ENCODE results near the gene OGFR.

Gene OGFR

DNA sequence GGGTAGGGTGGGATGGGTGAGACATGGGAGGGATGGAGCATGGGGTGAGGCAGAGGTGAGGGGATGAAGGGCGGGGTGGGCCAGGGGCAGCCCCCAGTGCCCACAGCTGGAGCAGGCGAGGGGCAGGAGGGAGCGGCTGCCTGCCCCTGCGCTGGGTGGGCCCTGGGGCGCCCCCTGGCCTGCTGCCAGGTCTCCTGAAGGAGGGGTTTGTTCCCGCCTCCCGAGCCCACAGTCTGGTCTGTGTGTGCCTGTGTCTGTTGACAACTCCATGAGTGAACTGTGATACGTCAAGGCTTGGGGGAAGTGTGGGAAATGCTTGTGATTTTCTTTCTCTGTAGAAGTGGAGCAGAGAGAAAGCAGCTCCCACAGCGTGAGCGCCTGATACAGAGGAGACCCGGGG, 19.2 kb upstream of the OGFR start:
- DNase-seq, result no peak

- DNase-seq, result no peak
These were observed 18.5 kb upstream of the OGFR start for GRCh38 chr20:62786157-62786556.

- no peak for DNase-seq
These were observed 17.3 kb upstream of the OGFR start for GRCh38 chr20:62787321-62787720.

GRCh38 chr20:62787866-62788265, 16.8 kb upstream of the OGFR start:
- DNase-seq, result no peak

GRCh38 chr20:62788607-62789006, 16.0 kb upstream of the OGFR start:
- no peak for DNase-seq

DNA sequence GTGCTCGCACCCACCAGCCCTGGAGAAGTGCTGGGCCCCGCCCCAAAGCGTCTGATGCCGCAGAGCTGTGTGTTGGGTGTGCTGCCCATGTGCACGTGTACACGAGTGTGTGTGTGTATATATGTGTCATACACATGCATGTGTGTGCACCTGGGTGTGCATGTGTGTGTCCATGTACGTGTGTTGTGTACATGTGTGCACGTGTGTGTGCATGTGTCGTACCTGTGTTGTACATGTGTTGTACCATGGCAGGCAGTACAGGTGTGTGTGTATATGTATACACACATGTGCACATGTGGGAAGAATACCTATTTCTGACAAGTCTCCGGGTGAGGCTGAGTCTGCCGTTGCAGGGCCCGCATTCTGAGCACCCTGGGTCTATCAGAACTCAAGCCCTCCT, 14.6 kb upstream of the OGFR start:
- DNase-seq, result no peak

DNA sequence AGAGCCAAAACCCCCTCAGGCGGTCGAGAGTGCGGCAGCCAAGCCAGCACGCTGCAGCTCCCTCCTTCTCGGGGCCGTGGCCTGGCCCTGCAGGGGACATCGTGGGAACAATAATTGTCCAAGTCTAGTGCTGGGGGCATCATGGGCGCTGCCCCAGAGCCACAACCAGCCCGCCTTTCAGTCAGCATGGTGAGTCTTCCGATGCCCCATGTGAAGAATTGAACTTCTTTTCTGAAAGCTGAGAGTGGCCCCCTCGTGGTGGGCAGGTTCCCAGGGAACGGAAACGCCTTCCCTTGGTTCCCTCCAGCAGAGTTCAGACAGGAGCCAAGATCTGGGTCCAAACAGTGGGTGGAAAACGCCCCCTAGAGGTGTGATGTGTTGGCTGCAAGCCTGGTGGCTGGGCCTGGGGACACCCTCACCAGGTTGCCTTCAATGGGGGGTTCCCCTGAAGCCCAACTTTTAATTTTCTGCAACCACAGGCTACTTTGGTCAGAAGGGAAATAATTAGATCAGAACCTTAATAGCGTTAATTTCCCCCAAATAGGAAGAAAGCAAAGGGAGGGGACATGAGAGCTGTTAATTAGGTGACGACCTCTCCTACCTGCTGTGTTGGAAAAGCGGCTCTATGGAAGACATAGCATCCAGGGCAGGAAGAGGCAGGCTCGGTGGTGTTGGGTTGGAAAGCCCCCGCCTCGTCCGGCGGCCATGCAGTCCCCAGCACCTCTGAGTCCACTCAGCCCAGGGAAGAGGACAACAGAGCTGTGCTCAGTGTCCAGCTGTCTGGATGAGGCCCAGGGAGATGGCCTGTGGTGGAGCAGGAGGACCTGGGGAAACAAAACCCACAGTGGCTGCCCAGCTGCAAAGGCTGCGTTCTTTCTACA, 13.1 kb upstream of the OGFR start:
- DNase-seq, result peak; percentile 85

DNA sequence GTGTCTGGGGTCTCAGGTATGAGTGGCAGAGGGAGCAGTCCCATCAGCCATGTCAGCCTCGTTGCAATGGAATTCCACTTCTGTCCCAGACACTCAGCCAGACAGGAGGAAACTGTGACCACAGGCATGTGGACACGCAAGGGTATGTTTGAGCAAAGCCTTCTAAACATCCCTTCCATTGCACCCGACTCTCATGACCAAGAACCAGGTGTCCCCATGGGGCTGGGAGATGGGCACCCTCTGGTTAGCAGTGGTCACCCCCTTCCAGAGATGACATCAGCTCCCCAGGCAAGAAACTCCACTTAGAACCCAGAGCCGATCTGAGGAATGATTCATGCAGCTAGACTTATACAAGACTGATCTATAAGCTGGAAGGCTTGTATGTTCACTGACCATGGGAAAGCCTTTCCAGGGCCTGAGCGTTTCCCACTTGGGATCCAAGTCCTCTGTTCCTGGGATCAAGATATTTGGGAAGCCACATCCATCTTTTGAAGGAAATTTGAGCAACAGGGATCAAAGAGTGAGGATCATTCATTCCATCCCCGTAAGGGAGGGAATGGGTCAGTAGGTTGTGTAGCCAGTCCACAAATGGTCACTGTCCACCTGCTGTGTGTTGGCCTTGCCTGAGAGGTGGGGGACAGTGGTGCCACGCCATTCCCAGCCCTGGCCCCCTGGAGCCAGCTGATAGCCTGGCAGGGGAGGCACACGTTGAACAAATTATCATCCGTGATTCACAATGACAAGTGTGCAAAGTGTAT, 12.3 kb upstream of the OGFR start:
- DNase-seq, result peak; percentile 45

GRCh38 chr20:62792940-62793756, 11.5 kb upstream of the OGFR start:
- no peak for DNase-seq

GRCh38 chr20:62793757-62794006, 11.0 kb upstream of the OGFR start:
- no peak for DNase-seq

- DNase-seq, result peak; percentile 94
These were observed 10.5 kb upstream of the OGFR start for GRCh38 chr20:62794007-62794724.

DNA sequence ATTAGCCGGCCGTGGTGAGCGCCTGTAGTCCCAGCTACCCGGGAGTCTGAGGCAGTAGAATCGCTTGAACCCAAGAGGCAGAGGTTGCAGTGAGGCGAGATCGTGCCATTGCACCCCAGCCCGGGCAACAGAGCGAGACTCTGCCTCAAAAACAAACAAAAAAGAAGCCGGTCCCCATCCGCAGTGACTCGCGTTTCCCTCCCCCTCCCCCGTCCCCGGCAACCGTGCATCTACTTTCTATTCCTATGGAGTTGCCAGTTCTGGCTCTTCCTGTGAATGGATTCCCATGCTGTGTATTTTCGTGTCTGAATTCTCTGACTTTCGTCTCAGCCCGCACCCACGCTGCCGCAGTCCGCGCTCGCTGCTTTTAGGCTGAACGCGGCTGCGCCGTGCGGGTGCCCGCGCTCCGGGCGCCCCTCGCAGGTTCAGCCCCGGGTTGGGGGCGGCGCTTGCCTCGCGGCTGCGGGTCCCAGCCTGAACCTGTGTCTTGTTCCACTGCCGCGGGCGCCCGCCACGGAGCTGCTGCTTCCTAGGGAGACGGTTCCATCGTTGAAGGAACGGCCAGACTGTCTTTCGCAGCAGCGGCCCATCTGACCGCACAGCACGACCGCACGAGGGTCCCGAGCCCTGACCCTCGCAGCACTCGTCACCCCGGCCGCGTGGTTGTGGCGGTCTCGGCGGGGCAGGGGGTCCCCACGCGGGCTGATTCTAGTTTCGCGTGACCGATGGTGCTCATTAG, 9.4 kb upstream of the OGFR start:
- DNase-seq, result peak; percentile 31

GRCh38 chr20:62796699-62797491, 7.7 kb upstream of the OGFR start:
- DNase-seq, result no peak

DNA sequence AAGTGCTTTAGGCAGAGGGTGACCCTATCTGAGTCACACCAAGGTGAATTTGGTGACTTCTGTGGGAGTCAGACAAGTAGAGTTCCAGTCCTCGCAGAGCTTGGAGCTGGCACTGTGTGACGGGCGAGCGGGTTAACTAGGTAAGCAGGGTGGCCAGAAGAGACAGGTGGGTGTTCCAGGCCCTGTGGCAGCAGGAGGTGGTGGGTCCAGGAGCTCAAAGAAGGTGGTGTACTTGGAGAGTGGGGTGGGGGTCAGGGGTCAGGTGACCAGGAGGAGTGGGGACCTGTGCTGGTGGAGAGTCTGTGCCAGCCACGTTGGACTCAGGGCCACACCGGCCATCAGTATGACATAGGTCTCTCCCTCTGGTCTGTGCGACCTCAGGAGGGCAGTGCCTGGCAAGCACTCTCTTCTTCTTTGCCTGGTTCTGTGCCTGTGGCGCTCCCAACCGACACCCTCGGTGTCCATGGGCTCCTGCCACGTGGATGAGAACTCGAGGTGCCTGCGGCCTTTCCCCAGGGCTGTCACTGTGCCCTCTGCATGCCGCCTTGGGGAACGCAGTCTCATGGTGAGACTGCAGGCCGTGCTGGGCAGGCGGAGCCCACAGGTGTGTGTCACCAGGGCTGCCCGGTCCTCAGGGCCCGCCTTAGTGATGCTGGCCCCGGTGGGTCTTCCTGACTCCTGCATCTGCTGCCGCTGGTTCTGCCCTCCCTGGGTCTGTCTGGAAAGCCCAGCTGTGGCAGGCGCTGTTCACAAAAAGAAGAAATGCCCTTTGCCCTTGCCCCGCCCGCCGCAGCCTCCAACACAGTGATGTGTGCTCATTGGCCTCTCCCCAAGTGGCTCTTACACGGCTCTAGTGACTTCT, 6.7 kb upstream of the OGFR start:
- DNase-seq, result no peak

DNA sequence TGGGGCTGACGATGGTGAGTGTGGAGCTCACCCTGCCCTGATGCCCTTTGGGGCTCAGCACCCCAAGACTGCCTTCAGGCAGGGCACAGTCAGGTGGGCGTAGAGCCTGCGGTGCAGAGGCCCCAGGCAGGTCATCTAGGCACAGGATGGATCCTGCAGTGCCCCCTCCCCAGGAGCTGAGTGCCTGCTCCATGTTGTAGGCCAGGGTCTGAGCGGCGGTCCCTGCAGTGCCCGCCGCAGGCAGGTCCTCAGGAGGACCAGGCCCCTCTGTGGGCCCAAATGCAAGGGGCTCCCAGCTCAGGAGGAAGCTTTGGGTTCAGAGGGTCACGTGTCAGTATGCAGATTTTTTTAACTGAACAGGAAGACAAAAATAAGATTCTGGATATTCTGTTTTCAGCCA, 5.6 kb upstream of the OGFR start:
- no peak for DNase-seq

DNA sequence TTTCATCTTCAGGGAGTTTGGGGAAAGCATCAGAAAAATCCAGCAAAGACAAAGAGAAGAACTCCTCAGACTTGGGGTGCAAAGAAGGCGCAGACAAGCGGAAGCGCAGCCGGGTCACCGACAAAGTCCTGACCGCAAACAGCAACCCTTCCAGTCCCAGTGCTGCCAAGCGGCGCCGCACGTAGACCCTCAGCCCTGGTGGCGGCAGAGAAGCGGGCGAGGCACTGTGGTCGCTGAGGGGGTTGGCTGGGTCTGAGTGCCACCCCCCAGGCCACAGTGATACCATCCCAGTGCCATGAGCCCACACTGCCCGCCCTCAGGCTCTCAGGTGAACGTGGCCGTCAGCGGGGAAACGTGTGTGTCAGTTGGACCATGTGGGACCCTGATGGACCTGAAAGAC, 5.2 kb upstream of the OGFR start:
- DNase-seq, result no peak

DNA sequence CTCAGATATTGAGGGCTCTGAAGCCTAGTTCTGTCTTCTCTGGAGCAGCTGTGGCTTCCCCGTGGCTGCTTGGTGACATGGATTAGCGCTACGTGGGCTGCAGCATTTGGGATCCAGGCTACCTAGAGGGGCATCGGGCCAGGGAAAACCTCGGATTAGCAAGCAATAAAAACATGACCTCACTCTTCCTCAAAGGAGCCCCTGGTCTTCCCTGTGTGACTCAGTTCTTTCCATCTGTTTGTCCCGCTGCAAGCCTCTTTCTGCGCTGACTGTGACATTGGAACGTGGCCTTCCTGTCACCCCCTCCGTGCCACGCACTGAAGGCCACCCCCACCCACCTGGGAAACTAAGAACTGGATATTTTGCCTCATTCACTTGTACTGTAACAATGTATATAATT, 4.8 kb upstream of the OGFR start:
- DNase-seq, result no peak

DNA sequence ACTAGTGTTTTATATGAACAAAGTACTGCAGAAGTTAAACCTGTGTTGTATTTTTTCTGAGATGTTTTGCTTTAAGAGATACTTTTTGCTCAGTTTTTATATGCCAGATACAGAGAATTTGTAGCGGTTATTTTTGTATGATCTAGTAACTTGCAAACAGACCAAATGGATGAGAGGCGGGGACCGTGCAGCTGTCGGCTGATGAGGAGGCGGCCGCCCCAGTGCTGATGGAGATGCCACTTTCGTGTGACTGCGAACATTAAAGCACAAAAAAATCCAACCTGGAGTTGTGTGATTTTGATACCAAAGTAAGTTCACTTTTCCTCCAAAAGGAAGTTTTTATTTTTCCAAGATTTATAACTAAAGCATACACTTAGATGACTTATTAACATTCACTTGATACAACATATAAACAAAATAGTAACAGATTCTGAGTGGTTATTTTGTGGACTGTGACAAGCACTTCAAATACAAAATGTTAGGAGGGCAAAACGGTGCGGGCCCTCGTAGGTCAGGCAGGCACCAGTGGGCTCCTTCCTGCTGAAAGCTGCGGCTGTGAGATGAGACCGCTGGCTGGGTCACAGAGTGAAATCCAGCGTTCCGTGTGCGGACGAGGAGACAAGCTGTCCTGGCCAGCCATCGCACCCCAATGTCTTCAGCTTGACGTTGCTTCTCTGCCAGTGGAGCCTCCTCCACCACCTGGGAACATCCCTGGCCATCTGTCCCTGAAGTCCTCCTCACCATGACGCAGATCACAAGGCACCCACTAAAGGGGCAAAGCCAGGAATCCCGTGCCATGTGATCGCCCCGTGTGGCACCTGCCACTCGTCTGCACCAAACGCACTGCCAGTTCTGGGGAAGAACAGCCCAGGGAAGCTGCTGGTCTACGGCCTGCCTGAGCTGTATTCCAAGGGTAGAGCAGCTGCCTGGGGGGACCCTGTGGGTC, 4.0 kb upstream of the OGFR start:
- no peak for DNase-seq

GRCh38 chr20:62801284-62802010, 3.2 kb upstream of the OGFR start:
- DNase-seq, result no peak
